Lower leg skin (tissue), 3 donors: ENCODE measurements around the gene SELENON.

Source experiments
- CTCF ChIP-seq, 3 donors: fragments of 450-650 bp; IDR thresholded peaks; one replicate each; pipeline ENCODE4 v1.5.1; 2016; ENCODE audit warnings: antibody characterized with exemption in 3 of 3, mild to moderate bottlenecking in 3 of 3, moderate library complexity in 2 of 3
- POLR2A ChIP-seq, 2 donors: fragments of 450-650 bp; IDR thresholded peaks; one replicate each; pipeline ENCODE4 v1.6.1; 2016 to 2017; ENCODE audit warnings: antibody characterized with exemption in 2 of 2, mild to moderate bottlenecking in 1 of 2, moderate library complexity in 1 of 2

DNA sequence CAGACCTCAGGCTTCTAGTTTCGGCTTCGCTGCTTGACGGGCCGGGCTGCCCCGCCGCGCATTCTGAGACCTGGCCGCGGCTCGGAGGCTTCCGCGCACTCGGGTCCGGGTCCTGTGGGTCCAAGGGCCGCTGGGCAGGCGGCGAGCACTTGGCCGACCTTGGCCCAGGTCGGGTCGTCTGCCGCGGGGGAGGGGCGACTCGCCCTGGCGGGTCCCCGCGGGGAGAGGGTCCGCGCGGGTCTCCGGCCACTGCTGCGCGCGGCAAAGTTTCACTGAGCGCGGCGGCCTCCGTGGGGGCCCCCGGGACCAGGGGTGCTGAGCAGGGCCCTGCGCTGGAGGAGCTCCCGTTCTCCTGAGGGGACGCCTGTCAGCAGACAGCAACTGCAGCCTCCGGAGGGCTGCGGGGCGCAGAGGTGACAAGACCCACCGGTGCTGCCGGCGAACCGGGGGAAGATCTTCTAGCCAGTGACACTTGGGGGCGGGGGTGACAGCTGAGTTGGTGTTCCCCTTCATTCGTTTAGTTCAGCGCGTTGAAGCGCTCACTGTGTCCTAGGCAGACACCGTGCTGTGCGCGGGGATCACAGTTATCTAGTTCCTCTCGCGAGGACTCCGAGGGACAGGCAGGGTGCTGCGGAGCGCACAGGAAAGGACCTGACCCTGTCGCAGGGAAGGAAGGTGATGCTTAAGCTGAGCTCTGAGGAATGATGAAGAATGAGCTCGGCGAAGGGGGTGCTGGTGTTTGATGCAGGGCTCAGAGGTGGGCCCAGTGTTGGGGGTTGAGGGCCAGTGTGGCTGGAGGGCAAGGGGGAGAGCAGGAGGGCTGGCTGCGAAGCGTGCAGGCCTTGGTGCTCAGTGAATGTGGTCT, 20.5 kb downstream of the SELENON start:
- no peak for TF ChIP-seq POLR2A (IDR thresholded peaks at IDR 0.05)
- no peak for TF ChIP-seq CTCF (IDR thresholded peaks at IDR 0.05)
